Cardiac muscle cell (in vitro differentiated cells and primary cell): ENCODE data around the gene ZNF207. TPM values are rescaled to one million over a fixed set of nuclear protein-coding genes. Genes with fewer than 3 reads are reported as not detected.
A peak's percentile ranks its signal among the peaks of the same experiment; 100 is the strongest.
"Not testable (repeated sequence)": the region's sequence is repeated elsewhere in the genome, so short reads cannot be mapped to it uniquely, and the experiment has no call there.

ENCODE experiments used
- DNase-seq, 2 donors: peaks; one replicate each; pipeline versions ENCODE4 v3.0.0 to v3.0.0-alpha.2; 2010 to 2017; ENCODE audit warnings: low read depth in 1 of 2, low spot score in 1 of 2
- H3K27ac ChIP-seq: fragments of 200-600 bp; sonication (generic); 2 replicates; pipeline ENCODE4 v1.5.1; 2016
- H3K27me3 ChIP-seq: fragments of 200-600 bp; sonication (generic); 2 replicates; pipeline ENCODE4 v1.6.0; 2016; ENCODE audit warnings: control low read depth
- H3K36me3 ChIP-seq: fragments of 200-600 bp; sonication (generic); 2 replicates; pipeline ENCODE4 v1.5.1; 2016; ENCODE audit warnings: control low read depth
- H3K4me1 ChIP-seq: fragments of 200-600 bp; sonication (generic); 2 replicates; pipeline ENCODE4 v1.8.1; 2017; ENCODE audit warnings: low read depth, mild to moderate bottlenecking, mixed run types
- H3K4me3 ChIP-seq: fragments of 200-600 bp; sonication (generic); 2 replicates; pipeline ENCODE4 v1.5.1; 2016; ENCODE audit warnings: mild to moderate bottlenecking
- H3K9me3 ChIP-seq: fragments of 200-600 bp; sonication (generic); 2 replicates; pipeline ENCODE4 v1.5.1; 2017; ENCODE audit warnings: low read depth, mild to moderate bottlenecking, control low read depth
- polyA plus RNA-seq: library from polyadenylated mRNA; unstranded; fragments of >200 nt; fragmentation: Nextera tagmentation; extraction: Ambion mirVana; gene quantifications from 2 replicates; pipeline ENCODE4 v1.2.1, GENCODE V29; 2016
- total RNA-seq: library from RNA; depleted of rRNA; stranded (reverse); fragments of >200 nt; gene quantifications from 2 replicates; pipeline ENCODE4 v1.2.3, GENCODE V29; 2016
- TF ChIP-seq, protein P1 (sequence below): IDR thresholded peaks from 2 replicates; pipeline ENCODE4 v1.5.1; 2012; ENCODE audit warnings: low read depth, mild to moderate bottlenecking, low read length

ZNF207 gene
- total and polyA plus RNA-seq, 2 experiments from 2014 or later, result 114 to 135 TPM

DNA sequence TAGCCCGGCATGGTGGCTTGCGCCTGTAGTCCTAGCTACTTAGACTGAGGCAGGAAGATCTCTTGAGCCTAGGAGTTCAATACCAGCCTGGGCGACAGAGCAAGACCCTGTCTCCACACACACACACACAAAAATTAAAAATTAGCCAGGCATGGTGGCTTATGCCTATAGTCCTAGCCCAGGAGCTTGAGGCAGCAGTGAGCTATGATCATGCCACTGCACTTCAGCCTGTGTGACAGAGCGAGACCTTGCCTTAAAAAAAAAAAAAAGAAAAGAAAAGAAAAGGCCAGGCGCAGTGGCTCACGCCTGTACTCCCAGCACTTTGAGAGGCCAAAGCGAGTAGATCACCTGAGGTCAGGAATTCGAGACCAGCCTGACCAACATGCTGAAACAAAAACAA lies 31.9 kb upstream of the ZNF207 start:
- TF ChIP-seq, protein P1, sequence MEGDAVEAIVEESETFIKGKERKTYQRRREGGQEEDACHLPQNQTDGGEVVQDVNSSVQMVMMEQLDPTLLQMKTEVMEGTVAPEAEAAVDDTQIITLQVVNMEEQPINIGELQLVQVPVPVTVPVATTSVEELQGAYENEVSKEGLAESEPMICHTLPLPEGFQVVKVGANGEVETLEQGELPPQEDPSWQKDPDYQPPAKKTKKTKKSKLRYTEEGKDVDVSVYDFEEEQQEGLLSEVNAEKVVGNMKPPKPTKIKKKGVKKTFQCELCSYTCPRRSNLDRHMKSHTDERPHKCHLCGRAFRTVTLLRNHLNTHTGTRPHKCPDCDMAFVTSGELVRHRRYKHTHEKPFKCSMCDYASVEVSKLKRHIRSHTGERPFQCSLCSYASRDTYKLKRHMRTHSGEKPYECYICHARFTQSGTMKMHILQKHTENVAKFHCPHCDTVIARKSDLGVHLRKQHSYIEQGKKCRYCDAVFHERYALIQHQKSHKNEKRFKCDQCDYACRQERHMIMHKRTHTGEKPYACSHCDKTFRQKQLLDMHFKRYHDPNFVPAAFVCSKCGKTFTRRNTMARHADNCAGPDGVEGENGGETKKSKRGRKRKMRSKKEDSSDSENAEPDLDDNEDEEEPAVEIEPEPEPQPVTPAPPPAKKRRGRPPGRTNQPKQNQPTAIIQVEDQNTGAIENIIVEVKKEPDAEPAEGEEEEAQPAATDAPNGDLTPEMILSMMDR, result no peak
- Histone ChIP-seq H3K4me1 (no peaks in the 10 kb centered on the region), H3K27me3 (no peaks in the 10 kb centered on the region), H3K4me3 (no peak overlapping the region), H3K9me3 (no peaks in the 10 kb centered on the region), H3K36me3 (no peaks in the 10 kb centered on the region), H3K27ac (no peak overlapping the region)
- DNase-seq, result no peak

DNA sequence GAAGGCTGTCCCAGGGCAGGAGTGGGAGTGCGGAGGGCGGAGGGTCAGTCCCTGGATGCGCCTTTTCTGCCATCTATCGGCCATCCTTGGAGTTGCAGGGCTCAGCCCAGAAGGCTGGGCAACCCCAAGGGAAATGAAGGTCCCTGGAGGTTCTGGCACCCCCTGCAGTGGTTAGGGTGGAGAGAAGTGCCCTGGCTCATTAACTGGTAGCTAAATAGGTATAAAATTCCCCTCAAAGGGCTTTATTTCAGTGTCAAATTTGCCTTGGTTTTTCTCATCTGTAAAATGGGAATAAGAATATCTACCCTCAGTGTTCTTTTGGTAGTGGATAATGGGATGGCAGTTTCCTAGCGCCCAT lies 30.4 kb upstream of the ZNF207 start:
- Histone ChIP-seq H3K36me3 (no peaks in the 10 kb centered on the region), H3K27ac (no peak overlapping the region), H3K4me1 (no peaks in the 10 kb centered on the region), H3K4me3 (no peak overlapping the region), H3K27me3 (no peaks in the 10 kb centered on the region), H3K9me3 (no peaks in the 10 kb centered on the region)
- TF ChIP-seq, protein P1, result peak; percentile 98
- peak; percentile 68 to 73 for DNase-seq

DNA sequence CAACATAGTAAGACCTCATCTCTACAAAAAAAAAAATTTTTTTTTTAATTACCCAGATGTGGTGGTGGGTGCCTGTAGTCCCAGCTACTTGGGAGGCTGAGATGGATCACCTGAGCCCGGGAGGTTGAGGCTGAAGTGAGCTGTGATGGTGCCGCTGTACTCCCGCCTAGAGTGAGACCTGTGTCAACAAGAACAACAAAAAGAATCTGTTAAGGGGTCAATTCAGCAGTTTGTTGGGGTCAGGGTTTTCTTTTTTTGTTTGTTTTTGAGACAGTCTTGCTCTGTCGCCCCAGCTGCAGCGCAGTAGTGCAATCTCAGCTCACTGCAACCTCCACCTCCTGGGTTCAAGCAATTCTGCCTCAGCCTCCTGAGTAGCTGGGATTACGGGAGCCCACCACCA lies 29.9 kb upstream of the ZNF207 start:
- not testable (repeated sequence) for H3K36me3 ChIP-seq, H3K27ac ChIP-seq, H3K4me1 ChIP-seq, DNase-seq, H3K4me3 ChIP-seq, H3K27me3 ChIP-seq, H3K9me3 ChIP-seq

DNA sequence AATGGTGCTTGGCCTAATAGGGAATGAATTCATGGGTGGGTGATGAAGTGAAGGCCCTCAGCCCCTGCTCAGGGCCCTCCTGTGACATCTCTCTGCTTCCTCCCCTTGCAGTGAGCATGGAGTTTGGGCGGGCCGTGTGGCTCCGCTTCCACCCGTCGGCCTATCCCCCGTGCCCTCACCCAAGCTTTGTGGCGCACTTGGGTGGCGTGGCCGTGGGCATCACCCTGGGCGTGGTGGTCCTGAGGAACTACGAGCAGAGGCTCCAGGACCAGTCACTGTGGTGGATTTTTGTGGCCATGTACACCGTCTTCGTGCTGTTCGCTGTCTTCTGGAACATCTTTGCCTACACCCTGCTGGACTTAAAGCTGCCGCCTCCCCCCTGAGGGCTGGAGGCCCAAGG lies 29.1 kb upstream of the ZNF207 start:
- Histone ChIP-seq H3K36me3 (no peaks in the 10 kb centered on the region), H3K27me3 (no peaks in the 10 kb centered on the region), H3K27ac (no peak overlapping the region), H3K4me1 (no peaks in the 10 kb centered on the region), H3K4me3 (no peak overlapping the region), H3K9me3 (no peaks in the 10 kb centered on the region)
- TF ChIP-seq, protein P1, result no peak
- no peak for DNase-seq

DNA sequence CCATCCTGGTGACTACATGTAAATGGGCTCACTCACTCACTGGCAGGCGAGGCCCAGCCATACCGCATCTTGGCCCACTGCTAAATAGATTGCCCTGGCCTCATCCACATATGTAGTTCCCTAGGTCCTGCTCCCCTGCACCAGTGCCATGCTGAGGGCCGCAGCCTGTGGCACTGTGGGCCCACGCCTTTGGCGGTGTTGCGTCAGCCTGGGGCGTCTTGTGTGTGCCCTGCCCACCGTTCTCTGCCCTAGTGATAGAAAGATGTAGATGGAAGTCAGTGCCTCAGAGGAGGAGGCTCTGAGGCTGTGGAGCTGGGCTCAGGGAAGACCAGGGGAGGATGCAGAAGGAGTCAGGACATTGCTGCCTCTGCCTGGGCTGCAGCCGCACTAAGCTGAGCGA lies 26.9 kb upstream of the ZNF207 start:
- DNase-seq, result no peak
- Histone ChIP-seq H3K9me3 (no peaks in the 10 kb centered on the region), H3K4me3 (no peak overlapping the region), H3K36me3 (no peaks in the 10 kb centered on the region), H3K4me1 (no peaks in the 10 kb centered on the region), H3K27me3 (no peaks in the 10 kb centered on the region), H3K27ac (no peak overlapping the region)
- TF ChIP-seq, protein P1, result no peak

DNA sequence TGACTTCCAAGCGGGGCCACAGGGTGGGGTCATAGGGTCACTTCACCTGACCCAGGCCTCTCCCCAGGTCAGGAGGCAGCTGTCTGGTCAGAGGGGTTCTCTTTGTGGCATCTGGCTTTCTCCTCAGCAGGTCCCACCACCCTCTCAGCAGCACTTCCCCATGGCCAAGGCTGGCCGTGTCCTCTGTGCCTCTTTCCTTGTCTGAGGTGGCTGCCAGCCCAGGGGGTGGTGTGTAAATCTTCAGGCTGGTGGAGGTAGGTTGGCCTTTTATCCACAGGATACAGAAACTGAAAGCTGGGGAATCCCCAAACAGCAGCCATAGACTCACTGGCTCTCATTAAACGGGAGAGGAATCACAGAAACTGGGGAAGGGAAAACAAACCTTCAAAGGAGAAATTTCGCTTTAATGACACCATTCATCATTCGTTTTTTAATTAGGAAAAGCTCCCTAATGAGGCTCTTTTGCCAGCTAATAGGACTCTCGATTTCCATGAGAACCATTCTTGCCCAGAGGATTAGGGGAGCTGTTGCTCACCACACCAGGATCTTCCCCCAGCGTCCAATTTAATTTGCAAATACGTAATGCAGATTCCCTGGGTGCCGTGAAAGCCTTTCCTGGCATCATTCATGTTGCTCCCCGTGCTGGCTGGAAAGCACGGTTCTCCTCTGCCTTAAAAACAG lies 26.0 kb upstream of the ZNF207 start:
- no peak for DNase-seq
- Histone ChIP-seq H3K27ac (no peak overlapping the region), H3K4me3 (no peak overlapping the region), H3K36me3 (no peaks in the 10 kb centered on the region), H3K27me3 (no peaks in the 10 kb centered on the region), H3K9me3 (no peaks in the 10 kb centered on the region), H3K4me1 (no peaks in the 10 kb centered on the region)
- TF ChIP-seq, protein P1, result no peak
